Stimulated activated CD8-positive, alpha-beta memory T cell treated with anti-CD3 and anti-CD28 coated beads, Interleukin-12 subunit alpha, Interleukin-12 subunit beta, amount 100 ng/mL, for 4 hours (primary cell): Measurements from ENCODE around the gene EIF6.
A peak's percentile ranks its signal among the peaks of the same experiment; 100 is the strongest.
"Not testable (repeated sequence)": the region's sequence is repeated elsewhere in the genome, so short reads cannot be mapped to it uniquely, and the experiment has no call there.

Experiments
- DNase-seq: peaks from one replicate; pipeline ENCODE4 v3.0.0-alpha.2; 2020; ENCODE audit warnings: low read depth

EIF6 gene

GRCh38 chr20:35277531-35278395, 6.8 kb downstream of the EIF6 start, which contains the start of gene MMP24OS:
Gene MMP24OS, minus strand, starts transcription at chr20:35278122. Its CDS starts 193 bp downstream, at chr20:35277929.
- peak; percentile 80 for DNase-seq

- no peak for DNase-seq
These were observed 7.4 kb downstream of the EIF6 start for GRCh38 chr20:35277127-35277526.

- DNase-seq = no peak
These were observed 8.2 kb downstream of the EIF6 start for GRCh38 chr20:35276408-35276807.

- no peak for DNase-seq
These were observed 8.8 kb downstream of the EIF6 start for GRCh38 chr20:35275741-35276251.

GRCh38 chr20:35274172-35275092, 10.1 kb downstream of the EIF6 start:
- no peak for DNase-seq

- DNase-seq = no peak
These were observed 11.0 kb downstream of the EIF6 start for GRCh38 chr20:35273449-35274171.

- DNase-seq = no peak
These were observed 12.7 kb downstream of the EIF6 start for GRCh38 chr20:35271904-35272303.

- no peak for DNase-seq
These were observed 13.3 kb downstream of the EIF6 start for GRCh38 chr20:35271073-35271882.

- no peak for DNase-seq
These were observed 14.3 kb downstream of the EIF6 start for GRCh38 chr20:35270021-35270902.

GRCh38 chr20:35269055-35269781, 15.4 kb downstream of the EIF6 start:
- DNase-seq = no peak

GRCh38 chr20:35267092-35267491, 17.5 kb downstream of the EIF6 start:
- DNase-seq = no peak

GRCh38 chr20:35264755-35265154, 19.8 kb downstream of the EIF6 start:
- no peak for DNase-seq

- DNase-seq = no peak
These were observed 20.8 kb downstream of the EIF6 start for GRCh38 chr20:35263532-35264341.

GRCh38 chr20:35262731-35263531, 21.6 kb downstream of the EIF6 start:
- DNase-seq = not testable (repeated sequence)

- not testable (repeated sequence) for DNase-seq
These were observed 22.3 kb downstream of the EIF6 start for GRCh38 chr20:35262321-35262720.

GRCh38 chr20:35260426-35260825, 24.1 kb downstream of the EIF6 start:
- DNase-seq = no peak

- no peak for DNase-seq
These were observed 27.2 kb downstream of the EIF6 start for GRCh38 chr20:35257175-35257909.
